H1 (cell line): ENCODE data around the gene PLEKHM1. TPM values are rescaled to one million over a fixed set of nuclear protein-coding genes. Genes with fewer than 3 reads are reported as not detected.

ENCODE experiments used
- ATF2 ChIP-seq: IDR thresholded peaks from 2 replicates; pipeline ENCODE4 v1.6.1; 2012; ENCODE audit warnings: low read length, inconsistent platforms
- CHD7 ChIP-seq: fragments of 300-600 bp; sonication (generic); IDR thresholded peaks from 2 replicates; pipeline ENCODE4 v1.7.1; 2012; ENCODE audit warnings: low read length, moderate library complexity, mild to moderate bottlenecking, inconsistent platforms; ENCODE audit not compliant: insufficient replicate concordance
- EGR1 ChIP-seq: IDR thresholded peaks from 2 replicates; pipeline ENCODE4 v1.6.1; 2011; ENCODE audit warnings: low read depth, low read length, borderline replicate concordance
- KDM4A ChIP-seq: IDR thresholded peaks from one replicate; pipeline ENCODE4 v1.7.1; 2012; ENCODE audit warnings: low read depth, mild to moderate bottlenecking, moderate library complexity, low read length, inconsistent platforms; ENCODE audit not compliant: severe bottlenecking
- SIRT6 ChIP-seq: IDR thresholded peaks from one replicate; pipeline ENCODE4 v1.7.1; 2012; ENCODE audit warnings: low read length, inconsistent platforms
- polyA plus RNA-seq, 7 experiments: library from polyadenylated mRNA; depleted of rRNA in 3 of 7; stranded (reverse) in 5 of 7; unstranded in 2 of 7; fragments of >200 nt in 5 of 7; fragments of 200-250 nt in 2 of 7; gene quantifications; 1 replicate in 5 of 7; 2 replicates in 1 of 7; 4 replicates in 1 of 7; pipeline versions ENCODE4 v1.2.1 to v1.2.3, GENCODE V29; 2011 to 2013; ENCODE audit warnings: missing spikeins in 2 of 7, mixed read lengths in 2 of 7
- total RNA-seq: library from RNA; stranded (reverse); fragmentation: NEBNext Ultra II Directional; extraction: Animal tissue kit (Norgen Biotek cat#: 25700); gene quantifications from 2 replicates; pipeline ENCODE4 v1.2.1, GENCODE V29; 2021

The PLEKHM1 gene
- total and polyA plus RNA-seq, 2 of the 8 experiments (the other 6 are each of a cell fraction or from before 2014, with no cell fraction given), result 7.6 to 17.9 TPM

- TF ChIP-seq ATF2, result no peak
- TF ChIP-seq KDM4A, result peak; percentile 17
- no peak for TF ChIP-seq SIRT6
- no peak for TF ChIP-seq CHD7
- TF ChIP-seq EGR1, result peak; percentile 51; the same call in 1 of the 2 replicates
Measured at GRCh38 chr17:45405250-45406086, 85.1 kb downstream of the PLEKHM1 start (continued).
